Neutrophil (primary cell): ENCODE data around the gene GABBR2.
"Not testable (repeated sequence)": the region's sequence is repeated elsewhere in the genome, so short reads cannot be mapped to it uniquely, and the experiment has no call there.

Experiments
- H3K27ac ChIP-seq: fragments of 200-600 bp; sonication (generic); 2 replicates; pipeline ENCODE4 v1.5.1; 2016; ENCODE audit warnings: mild to moderate bottlenecking, moderate library complexity
- H3K27me3 ChIP-seq: fragments of 200-600 bp; sonication (generic); 2 replicates; pipeline ENCODE4 v1.6.0; 2016; ENCODE audit warnings: mild to moderate bottlenecking
- H3K36me3 ChIP-seq: fragments of 200-600 bp; sonication (generic); 2 replicates; pipeline ENCODE4 v1.5.1; 2017
- H3K4me1 ChIP-seq, 2 experiments: fragments of 200-600 bp in 1 of 2; sonication (generic) in 1 of 2; 1 replicate in 1 of 2; 2 replicates in 1 of 2; pipeline versions ENCODE4 v1.5.1 to v1.6.1; 2013 to 2016; ENCODE audit warnings: low read depth in 1 of 2, low read length in 1 of 2, mild to moderate bottlenecking in 1 of 2, moderate library complexity in 1 of 2; ENCODE audit not compliant: control insufficient read depth in 1 of 2, insufficient read depth in 1 of 2
- H3K4me3 ChIP-seq, 2 experiments: fragments of 200-600 bp in 1 of 2; sonication (generic) in 1 of 2; 1 replicate in 1 of 2; 2 replicates in 1 of 2; pipeline ENCODE4 v1.5.1; 2013 to 2016; ENCODE audit warnings: low read depth in 1 of 2, low read length in 1 of 2, mild to moderate bottlenecking in 1 of 2, moderate library complexity in 1 of 2
- H3K9me3 ChIP-seq: fragments of 200-600 bp; sonication (generic); 2 replicates; pipeline ENCODE4 v1.5.1; 2016
- TF ChIP-seq, protein P1 (sequence below): fragments of 200-600 bp; sonication (generic); IDR thresholded peaks from 2 replicates; pipeline ENCODE4 v1.5.1; 2016; ENCODE audit warnings: antibody characterized with exemption

GABBR2 gene

DNA sequence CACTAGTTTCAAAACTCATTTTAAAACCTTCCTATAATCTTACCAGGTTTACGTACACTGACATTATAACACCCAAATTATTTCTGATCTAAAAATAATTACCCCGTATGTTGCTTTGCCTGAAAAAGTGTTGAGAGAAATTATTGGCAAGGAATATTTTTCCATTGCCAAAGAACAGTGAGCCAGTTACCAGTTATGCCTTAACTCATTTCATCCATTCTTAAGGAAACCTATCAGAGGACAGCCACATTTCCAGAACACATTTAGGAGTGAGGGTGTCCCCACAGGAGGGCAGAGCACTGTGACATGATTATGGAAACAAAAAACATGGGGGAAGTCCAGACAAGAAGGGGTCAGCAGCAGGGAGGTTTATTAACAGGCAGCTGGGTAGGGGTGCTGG lies 52.2 kb downstream of the GABBR2 start:
- Histone ChIP-seq H3K27me3 (peaks cover 28% of the 10 kb centered on the region), H3K27ac (no peak overlapping the region), H3K4me3 (no peak overlapping the region), H3K9me3 (no peaks in the 10 kb centered on the region), H3K4me1 (no peaks in the 10 kb centered on the region), H3K36me3 (no peaks in the 10 kb centered on the region)
- TF ChIP-seq, protein P1, sequence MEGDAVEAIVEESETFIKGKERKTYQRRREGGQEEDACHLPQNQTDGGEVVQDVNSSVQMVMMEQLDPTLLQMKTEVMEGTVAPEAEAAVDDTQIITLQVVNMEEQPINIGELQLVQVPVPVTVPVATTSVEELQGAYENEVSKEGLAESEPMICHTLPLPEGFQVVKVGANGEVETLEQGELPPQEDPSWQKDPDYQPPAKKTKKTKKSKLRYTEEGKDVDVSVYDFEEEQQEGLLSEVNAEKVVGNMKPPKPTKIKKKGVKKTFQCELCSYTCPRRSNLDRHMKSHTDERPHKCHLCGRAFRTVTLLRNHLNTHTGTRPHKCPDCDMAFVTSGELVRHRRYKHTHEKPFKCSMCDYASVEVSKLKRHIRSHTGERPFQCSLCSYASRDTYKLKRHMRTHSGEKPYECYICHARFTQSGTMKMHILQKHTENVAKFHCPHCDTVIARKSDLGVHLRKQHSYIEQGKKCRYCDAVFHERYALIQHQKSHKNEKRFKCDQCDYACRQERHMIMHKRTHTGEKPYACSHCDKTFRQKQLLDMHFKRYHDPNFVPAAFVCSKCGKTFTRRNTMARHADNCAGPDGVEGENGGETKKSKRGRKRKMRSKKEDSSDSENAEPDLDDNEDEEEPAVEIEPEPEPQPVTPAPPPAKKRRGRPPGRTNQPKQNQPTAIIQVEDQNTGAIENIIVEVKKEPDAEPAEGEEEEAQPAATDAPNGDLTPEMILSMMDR, result no peak

DNA sequence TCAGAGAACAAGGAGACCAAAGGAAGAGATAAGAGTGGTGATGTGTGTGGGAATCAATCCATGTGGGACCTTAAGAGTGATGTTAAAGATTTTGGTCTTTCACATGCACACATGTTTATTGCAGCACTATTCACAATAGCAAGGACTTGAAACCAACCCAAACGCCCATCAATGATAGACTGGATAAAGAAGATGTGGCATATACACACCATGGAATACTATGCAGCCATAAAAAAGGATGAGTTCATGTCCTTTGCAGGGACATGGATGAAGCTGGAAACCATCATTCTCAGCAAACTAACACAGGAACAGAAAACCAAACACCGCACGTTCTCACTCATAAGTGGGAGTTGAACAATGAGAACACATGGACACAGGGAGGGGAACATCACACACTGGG lies 53.3 kb downstream of the GABBR2 start:
- not testable (repeated sequence) for H3K36me3 ChIP-seq, H3K4me1 ChIP-seq, H3K4me3 ChIP-seq, H3K9me3 ChIP-seq, H3K27ac ChIP-seq
- H3K27me3 ChIP-seq, result peaks cover 37% of the 10 kb centered on the region

DNA sequence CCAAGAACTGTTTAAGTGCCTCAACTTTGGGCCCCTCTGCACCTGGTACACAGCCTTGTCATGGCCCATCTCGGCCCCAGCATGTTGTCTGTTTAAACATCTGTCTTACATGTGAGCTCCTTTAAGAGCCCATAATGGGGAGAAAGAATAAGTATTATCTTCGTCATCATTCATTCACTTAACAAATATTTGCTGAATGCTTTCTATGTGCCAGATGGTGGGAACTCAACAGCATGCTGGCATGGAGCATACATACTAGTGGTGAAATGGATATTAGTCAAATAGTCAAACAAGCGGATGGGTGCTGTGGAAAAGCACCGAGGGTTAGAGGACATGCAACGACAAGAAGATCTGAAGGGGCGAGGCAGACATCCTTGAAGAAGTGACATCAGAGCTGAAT lies 54.5 kb downstream of the GABBR2 start:
- TF ChIP-seq, protein P1, result no peak
- Histone ChIP-seq H3K4me1 (no peaks in the 10 kb centered on the region), H3K4me3 (no peak overlapping the region), H3K27ac (no peak overlapping the region), H3K36me3 (no peaks in the 10 kb centered on the region), H3K27me3 (peaks cover 44% of the 10 kb centered on the region), H3K9me3 (no peaks in the 10 kb centered on the region)

DNA sequence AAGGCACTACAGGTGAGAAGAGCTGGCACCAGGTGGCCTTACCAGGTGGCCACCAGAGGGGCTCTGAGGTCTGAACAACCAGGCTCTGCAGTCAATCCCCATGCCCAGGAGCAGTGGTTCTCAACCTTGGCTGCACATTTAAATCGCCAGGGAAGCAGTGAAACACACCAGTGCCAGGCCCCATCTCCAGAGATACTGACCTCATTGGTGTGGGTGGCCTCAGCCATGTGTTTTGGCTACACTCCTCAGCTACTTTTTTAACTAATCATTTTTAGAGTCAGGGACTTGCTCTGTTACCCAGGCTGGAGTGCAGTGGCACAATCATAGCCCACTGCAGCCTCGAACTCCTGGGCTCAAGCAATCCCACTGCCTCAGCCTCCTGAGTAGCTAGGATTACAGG lies 56.0 kb downstream of the GABBR2 start:
- no peak overlapping the region for H3K27ac ChIP-seq
- H3K4me1 ChIP-seq, result no peaks in the 10 kb centered on the region
- TF ChIP-seq, protein P1, result no peak
- H3K27me3 ChIP-seq, result peaks cover 49% of the 10 kb centered on the region
- H3K36me3 ChIP-seq, result no peaks in the 10 kb centered on the region
- H3K4me3 ChIP-seq, result no peak overlapping the region
- H3K9me3 ChIP-seq, result no peaks in the 10 kb centered on the region

DNA sequence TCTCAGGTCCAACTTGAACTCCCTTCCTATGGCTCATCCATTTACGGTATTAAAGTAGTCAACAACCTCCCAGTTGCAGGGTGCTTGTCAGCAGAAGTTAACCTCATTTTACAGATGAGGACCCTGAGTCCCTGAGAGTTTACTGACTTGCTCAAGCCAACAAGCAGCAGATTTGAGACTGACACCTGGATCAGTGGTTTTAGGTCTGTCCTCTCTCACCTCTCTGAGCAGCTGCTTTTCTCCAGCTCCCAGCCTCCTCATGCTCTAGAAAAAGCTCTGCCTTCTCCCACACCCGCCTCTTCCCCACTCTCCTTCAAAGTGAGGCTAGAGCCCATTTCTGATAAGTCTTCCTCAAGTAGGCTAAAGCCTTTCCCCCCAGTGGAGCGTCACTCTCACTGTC lies 56.4 kb downstream of the GABBR2 start:
- TF ChIP-seq, protein P1, result no peak
- no peak overlapping the region for H3K4me3 ChIP-seq
- no peaks in the 10 kb centered on the region for H3K9me3 ChIP-seq
- no peaks in the 10 kb centered on the region for H3K4me1 ChIP-seq
- H3K27me3 ChIP-seq, result peaks cover 48% of the 10 kb centered on the region
- H3K36me3 ChIP-seq, result no peaks in the 10 kb centered on the region
- no peak overlapping the region for H3K27ac ChIP-seq

DNA sequence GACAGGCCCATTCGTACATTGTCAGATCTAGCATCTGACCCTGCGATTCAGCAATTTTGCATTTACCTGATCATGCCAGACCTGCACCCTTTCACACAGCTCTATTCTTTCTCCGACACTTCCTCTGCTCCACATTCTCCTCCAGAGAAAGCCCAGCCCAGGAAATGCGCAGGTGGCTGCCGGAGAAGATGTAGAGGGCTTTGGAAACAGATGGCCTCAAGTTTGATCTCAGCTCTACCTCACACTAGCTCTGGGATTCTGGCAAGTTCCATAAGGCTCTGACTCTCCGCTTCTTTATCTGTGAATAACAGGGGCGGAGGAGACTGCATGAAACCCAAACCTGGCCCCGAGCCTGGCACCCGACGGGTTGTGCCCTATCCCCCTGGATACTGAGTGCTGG lies 61.5 kb downstream of the GABBR2 start:
- TF ChIP-seq, protein P1, result no peak
- Histone ChIP-seq H3K9me3 (no peaks in the 10 kb centered on the region), H3K27ac (no peak overlapping the region), H3K27me3 (peaks cover 74% of the 10 kb centered on the region), H3K4me3 (no peak overlapping the region), H3K4me1 (no peaks in the 10 kb centered on the region), H3K36me3 (no peaks in the 10 kb centered on the region)
